B cell (primary cell): Measurements from ENCODE around the gene INSM1. TPM values are rescaled to one million over a fixed set of nuclear protein-coding genes. Genes with fewer than 3 reads are reported as not detected.

ENCODE experiments used
- ATAC-seq: fragments of 200-7000 bp; cut with Tn5 transposase; one replicate; pipeline ENCODE4 v1.10.0; 2021; ENCODE audit warnings: low read depth, mild to moderate bottlenecking, moderate number of reproducible peaks, moderate library complexity
- CTCF ChIA-PET: fragments of 350-600 bp; sonication (Branson Sonifier 250); formaldehyde crosslinking; loops from one replicate; lab custom pipeline; 2021; ENCODE audit warnings: antibody characterized with exemption, inconsistent platforms; lab: Charles Lee
- POLR2A ChIA-PET: fragments of 350-600 bp; sonication (Branson Sonifier 250); formaldehyde crosslinking; loops from one replicate; lab custom pipeline; 2021; ENCODE audit warnings: antibody characterized with exemption; lab: Charles Lee
- DNase-seq: peaks from one replicate; pipeline ENCODE4 v3.0.0; 2013
- H2AFZ ChIP-seq: 2 replicates; pipeline ENCODE4 v1.6.1; 2012; ENCODE audit warnings: mild to moderate bottlenecking, low read depth, low read length; ENCODE audit not compliant: insufficient read depth, poor library complexity, severe bottlenecking
- H3K27ac ChIP-seq, 2 donors: 1 replicate in 1 of 2; 2 replicates in 1 of 2; pipeline ENCODE4 v1.5.1; 2012 to 2013; ENCODE audit warnings: low read length in 2 of 2, mild to moderate bottlenecking in 2 of 2, moderate library complexity in 1 of 2
- H3K27me3 ChIP-seq, 4 experiments: fragments of 200-600 bp in 1 of 4; sonication (generic) in 1 of 4; replicated peaks in 1 of 4; 1 replicate in 2 of 4; 2 replicates in 2 of 4; pipeline versions ENCODE4 v1.6.1 to v1.7.0; 2013 to 2016; ENCODE audit warnings: low read length in 3 of 4, mild to moderate bottlenecking in 2 of 4, mixed read lengths in 1 of 4, moderate library complexity in 1 of 4; ENCODE audit not compliant: insufficient read depth in 4 of 4, control insufficient read depth in 3 of 4; ENCODE audit errors: control extremely low read depth in 1 of 4
- H3K36me3 ChIP-seq, 2 experiments: replicated peaks in 1 of 2; 1 replicate in 1 of 2; 2 replicates in 1 of 2; pipeline versions ENCODE4 v1.6.1 to v1.7.1; 2013; ENCODE audit warnings: low read length in 1 of 2; ENCODE audit not compliant: insufficient read depth in 2 of 2, control insufficient read depth in 1 of 2; ENCODE audit errors: control extremely low read depth in 1 of 2, extremely low read depth in 1 of 2
- H3K4me1 ChIP-seq, 2 donors: fragments of 200-600 bp in 1 of 2; sonication (generic) in 1 of 2; 1 replicate in 1 of 2; 2 replicates in 1 of 2; pipeline versions ENCODE4 v1.5.1 to v1.6.1; 2013 to 2017; ENCODE audit warnings: low read length in 2 of 2; ENCODE audit not compliant: control insufficient read depth in 2 of 2, insufficient read depth in 2 of 2
- H3K4me2 ChIP-seq: replicated peaks from 2 replicates; pipeline ENCODE3; 2012; ENCODE audit warnings: mild to moderate bottlenecking, low read depth, low read length; ENCODE audit not compliant: poor library complexity, severe bottlenecking
- H3K4me3 ChIP-seq, 5 experiments: fragments of 200-600 bp in 1 of 5; sonication (generic) in 1 of 5; 1 replicate in 3 of 5; 2 replicates in 2 of 5; pipeline versions ENCODE4 v1.5.1 to v1.7.0; 2011 to 2016; ENCODE audit warnings: low read length in 4 of 5, mild to moderate bottlenecking in 4 of 5, low read depth in 2 of 5, control low read depth in 1 of 5, moderate library complexity in 1 of 5; ENCODE audit not compliant: insufficient read depth in 1 of 5; ENCODE audit errors: control extremely low read depth in 1 of 5, extremely low read depth in 1 of 5
- H3K79me2 ChIP-seq: fragments of 200-600 bp; sonication (generic); one replicate; pipeline ENCODE4 v1.6.0; 2016; ENCODE audit warnings: low read length; ENCODE audit not compliant: control insufficient read depth, insufficient read depth
- H3K9ac ChIP-seq: fragments of 200-600 bp; sonication (generic); 2 replicates; pipeline ENCODE4 v1.6.1; 2017; ENCODE audit warnings: mild to moderate bottlenecking, low read length, moderate library complexity
- H3K9me3 ChIP-seq, 3 donors: one replicate each; pipeline versions ENCODE4 v1.6.1 to v1.7.1; 2013; ENCODE audit warnings: low read length in 2 of 3; ENCODE audit not compliant: control insufficient read depth in 2 of 3, insufficient read depth in 1 of 3; ENCODE audit errors: control extremely low read depth in 1 of 3
- H4K20me1 ChIP-seq: 2 replicates; pipeline ENCODE4 v1.6.0; 2012; ENCODE audit warnings: mild to moderate bottlenecking, low read length; ENCODE audit not compliant: insufficient read depth, control insufficient read depth, poor library complexity, severe bottlenecking
- H3K27ac Mint-ChIP-seq: one replicate; pipeline ENCODE4 v1.8.0; 2021; ENCODE audit warnings: mixed read lengths
- H3K27me3 Mint-ChIP-seq: one replicate; pipeline ENCODE4 v1.8.0; 2021; ENCODE audit warnings: mixed read lengths
- H3K4me1 Mint-ChIP-seq: one replicate; pipeline ENCODE4 v1.8.0; 2021; ENCODE audit warnings: mixed read lengths
- H3K4me3 Mint-ChIP-seq: one replicate; pipeline ENCODE4 v1.8.0; 2021; ENCODE audit warnings: mixed read lengths
- H3K9me3 Mint-ChIP-seq: one replicate; pipeline ENCODE4 v1.8.0; 2022; ENCODE audit warnings: mixed read lengths; ENCODE audit not compliant: insufficient read depth
- EZH2 ChIP-seq: IDR thresholded peaks from 2 replicates; pipeline ENCODE4 v1.6.1; 2012; ENCODE audit warnings: borderline replicate concordance, low read depth, mild to moderate bottlenecking, moderate library complexity, low read length; ENCODE audit not compliant: insufficient read depth, poor library complexity, severe bottlenecking
- WGBS: methylation state at CpG from one replicate; pipeline ENCODE4 v1.1.5; 2013; ENCODE audit warnings: missing lambda C conversion rate; ENCODE audit not compliant: insufficient coverage; 5-methylcytosine and 5-hydroxymethylcytosine counted together
- intact Hi-C: fragments of 100-400 bp; cut with micrococcal nuclease; formaldehyde crosslinking; loops from one replicate; pipeline ENCODE4 v1.10.0; 2022
- polyA plus RNA-seq: library from polyadenylated mRNA; depleted of rRNA; stranded (reverse); fragments of >200 nt; gene quantifications from 2 replicates; pipeline ENCODE4 v1.2.3, GENCODE V29; 2012
- total RNA-seq, 2 donors: library from RNA; stranded (reverse); fragments of 120-200 nt in 1 of 2; gene quantifications; 1 replicate in 1 of 2; 2 replicates in 1 of 2; pipeline versions ENCODE4 v1.2.3 to v1.2.4, GENCODE V29; 2013 to 2022
- TF ChIP-seq, protein P1 (sequence below): fragments of 200-600 bp; IDR thresholded peaks from one replicate; pipeline ENCODE4 v1.8.0; 2022; ENCODE audit warnings: antibody characterized with exemption, mild to moderate bottlenecking

INSM1 gene
- total and polyA plus RNA-seq, 2 donors (not counting 1 experiment from before 2014, with no cell fraction given) = not detected

DNA sequence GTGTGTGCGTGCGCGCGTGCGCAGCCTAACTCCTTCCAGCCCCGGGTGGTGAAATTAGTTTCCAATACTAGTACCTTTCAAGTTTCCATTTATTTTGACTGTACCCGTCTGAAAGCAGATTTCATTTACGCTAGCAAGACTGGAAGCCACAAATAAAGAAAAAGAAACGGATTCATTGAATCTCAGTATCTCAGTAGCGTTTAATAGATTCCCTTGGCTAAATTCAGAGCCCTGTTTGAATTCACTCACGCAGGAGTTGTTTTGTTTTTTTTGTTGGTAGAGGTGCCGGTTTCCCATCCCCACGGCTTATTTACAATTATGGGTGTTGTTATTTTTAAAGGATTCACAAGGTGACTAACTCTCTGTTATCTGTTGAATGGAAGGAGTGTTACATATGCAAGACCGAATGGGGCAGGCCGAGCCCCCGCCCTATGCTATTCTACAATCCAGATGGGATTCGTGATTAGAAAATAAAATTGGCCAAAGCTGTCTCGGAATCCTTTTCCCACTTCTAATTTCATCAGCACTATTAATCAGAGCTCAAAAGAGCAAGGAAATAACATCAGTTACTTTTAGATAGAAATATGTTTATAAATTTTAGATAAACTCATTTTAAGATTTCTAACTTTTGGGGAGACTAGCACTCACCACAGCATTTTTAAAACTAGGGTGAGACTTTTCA, 2.3 kb upstream of the INSM1 start:
- H3K4me3 Mint-ChIP-seq = peak overlapping the region; percentile 29
- 6% methylated on average over 9 of the region's 18 CpGs for WGBS
- H3K4me1 ChIP-seq = peaks cover 27 to 31% of the 10 kb centered on the region in 2 donors

DNA sequence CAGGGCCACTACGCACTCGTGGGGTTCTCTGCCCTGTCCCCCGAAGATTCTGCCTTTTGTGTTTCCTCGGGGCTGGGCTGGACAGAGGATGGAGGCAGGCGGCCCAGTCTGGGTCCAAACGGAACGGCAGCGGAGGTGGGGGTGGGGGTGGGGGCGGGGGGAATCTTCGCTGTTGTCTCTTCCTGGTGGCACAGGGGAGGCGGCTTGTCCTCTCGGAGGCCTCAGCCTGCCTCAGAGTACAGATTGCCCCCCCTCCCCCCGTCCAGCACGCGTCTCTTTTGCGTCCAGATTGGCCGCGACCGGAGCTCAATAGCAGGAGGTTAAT, 1.4 kb upstream of the INSM1 start:
- Mint-ChIP-seq H3K4me1 (peaks cover 38% of the 10 kb centered on the region), H3K27me3 (peaks cover 55% of the 10 kb centered on the region), H3K4me3 (peak overlapping the region; percentile 77), H3K27ac (no peak overlapping the region), H3K9me3 (no peaks in the 10 kb centered on the region)
- DNase-seq (no peak), ATAC-seq (no peak)
- H3K27me3 ChIP-seq = peaks cover 0 to 67% (median 36%) of the 10 kb centered on the region in 4 experiments
- no peaks in the 10 kb centered on the region for H4K20me1 ChIP-seq
- CTCF ChIA-PET = no interaction called here
- peak overlapping the region; percentile 78 for H3K4me2 ChIP-seq
- H3K4me3 ChIP-seq = no peak overlapping the region
- TF ChIP-seq EZH2 = no peak
- TF ChIP-seq, protein P1, sequence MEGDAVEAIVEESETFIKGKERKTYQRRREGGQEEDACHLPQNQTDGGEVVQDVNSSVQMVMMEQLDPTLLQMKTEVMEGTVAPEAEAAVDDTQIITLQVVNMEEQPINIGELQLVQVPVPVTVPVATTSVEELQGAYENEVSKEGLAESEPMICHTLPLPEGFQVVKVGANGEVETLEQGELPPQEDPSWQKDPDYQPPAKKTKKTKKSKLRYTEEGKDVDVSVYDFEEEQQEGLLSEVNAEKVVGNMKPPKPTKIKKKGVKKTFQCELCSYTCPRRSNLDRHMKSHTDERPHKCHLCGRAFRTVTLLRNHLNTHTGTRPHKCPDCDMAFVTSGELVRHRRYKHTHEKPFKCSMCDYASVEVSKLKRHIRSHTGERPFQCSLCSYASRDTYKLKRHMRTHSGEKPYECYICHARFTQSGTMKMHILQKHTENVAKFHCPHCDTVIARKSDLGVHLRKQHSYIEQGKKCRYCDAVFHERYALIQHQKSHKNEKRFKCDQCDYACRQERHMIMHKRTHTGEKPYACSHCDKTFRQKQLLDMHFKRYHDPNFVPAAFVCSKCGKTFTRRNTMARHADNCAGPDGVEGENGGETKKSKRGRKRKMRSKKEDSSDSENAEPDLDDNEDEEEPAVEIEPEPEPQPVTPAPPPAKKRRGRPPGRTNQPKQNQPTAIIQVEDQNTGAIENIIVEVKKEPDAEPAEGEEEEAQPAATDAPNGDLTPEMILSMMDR = no peak
- no peak overlapping the region for H3K9ac ChIP-seq
- intact Hi-C loops = no loop called here
- H3K79me2 ChIP-seq = no peaks in the 10 kb centered on the region
- 13% methylated on average over 13 of the region's 19 CpGs for WGBS
- no peak overlapping the region for H2AFZ ChIP-seq
- POLR2A ChIA-PET = no interaction called here
- peaks cover 27 to 31% of the 10 kb centered on the region in 2 donors for H3K4me1 ChIP-seq
- H3K36me3 ChIP-seq = no peaks in the 10 kb centered on the region
- H3K9me3 ChIP-seq = peaks cover 0 to 16% (median 1%) of the 10 kb centered on the region in 3 donors
- no peak overlapping the region for H3K27ac ChIP-seq

More for the DNA sequence above, 2.3 kb upstream of the INSM1 start:
- H4K20me1 ChIP-seq = no peaks in the 10 kb centered on the region
- H3K4me2 ChIP-seq = no peak overlapping the region
- H3K36me3 ChIP-seq = no peaks in the 10 kb centered on the region
- peaks cover 0 to 67% (median 33%) of the 10 kb centered on the region in 4 experiments for H3K27me3 ChIP-seq
- H3K4me3 ChIP-seq = no peak overlapping the region
- Mint-ChIP-seq H3K27me3 (peaks cover 57% of the 10 kb centered on the region), H3K4me1 (peaks cover 40% of the 10 kb centered on the region), H3K27ac (peak overlapping the region; percentile 26), H3K9me3 (no peaks in the 10 kb centered on the region)
- H3K79me2 ChIP-seq = no peaks in the 10 kb centered on the region
- ChIA-PET CTCF (no interaction called here), POLR2A (no interaction called here)
- ATAC-seq = no peak
- H3K9me3 ChIP-seq = peaks cover 0 to 16% (median 1%) of the 10 kb centered on the region in 3 donors
- H3K27ac ChIP-seq = no peak overlapping the region
- H3K9ac ChIP-seq = no peak overlapping the region
- intact Hi-C loops = no loop called here
- no peak for TF ChIP-seq EZH2
- TF ChIP-seq, protein P1 = no peak
- peak; percentile 24 for DNase-seq
- no peak overlapping the region for H2AFZ ChIP-seq
